NCI-H2171 treated with DMSO at 0.1 percent for 48 hours (cell line): ENCODE data around the gene RSPH6A.

Experiments used
- DNase-seq: peaks from one replicate; lab custom pipeline; 2025; lab: John Stamatoyannopoulos, UW

The RSPH6A gene

DNA sequence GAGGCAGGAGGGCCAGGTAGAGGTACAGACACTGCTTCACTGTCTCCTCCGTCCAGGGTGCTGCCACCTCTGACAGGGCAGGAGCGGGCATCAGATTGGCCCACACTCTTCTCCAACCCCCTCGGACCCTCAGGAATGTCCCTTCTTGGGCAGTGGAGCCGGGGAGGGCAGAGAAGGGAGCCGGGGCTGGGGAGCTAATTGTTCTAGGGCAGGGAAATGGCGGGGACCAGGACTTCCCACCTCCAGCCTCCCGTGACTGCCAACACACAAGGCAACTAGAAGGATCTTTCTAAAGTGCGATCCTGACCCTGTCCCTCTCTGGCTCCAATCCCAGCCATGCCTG lies 10.1 kb upstream of the RSPH6A start:
- DNase-seq: no peak

DNA sequence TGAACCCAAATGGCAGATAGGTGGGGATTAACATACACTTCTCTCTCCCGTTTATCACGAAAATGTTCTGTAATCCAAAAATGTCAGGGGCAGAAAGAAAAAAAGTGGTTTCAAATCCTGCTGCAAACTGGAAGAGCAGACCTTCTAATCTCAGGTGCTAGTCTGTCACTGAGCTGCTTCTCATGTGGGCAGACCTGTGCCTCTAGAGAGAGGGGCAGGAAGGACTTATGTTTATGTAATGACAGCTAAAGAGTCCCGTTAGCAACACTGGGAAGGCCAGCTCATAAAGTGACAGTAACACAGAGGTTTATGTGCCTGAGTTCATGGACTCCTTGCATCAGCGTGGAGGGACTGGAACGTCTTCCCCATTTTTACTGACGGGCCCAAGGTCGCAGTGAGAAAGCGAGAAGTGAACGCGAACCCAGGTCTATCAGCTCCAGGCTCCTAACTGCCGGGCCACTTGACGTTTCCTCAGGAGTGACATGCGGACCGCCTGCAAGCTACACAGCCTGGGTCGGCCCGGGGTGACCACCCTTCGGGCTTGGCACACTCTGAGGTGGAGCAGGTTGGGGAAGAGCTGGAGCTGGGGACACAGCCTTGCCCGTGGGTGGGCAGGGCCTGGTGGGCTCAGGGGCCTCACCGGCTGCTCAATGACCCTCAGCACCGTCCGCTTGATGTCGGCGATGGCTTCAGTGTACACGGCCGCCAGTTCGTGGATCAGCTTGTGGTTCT lies 9.6 kb upstream of the RSPH6A start:
- DNase-seq: no peak

DNA sequence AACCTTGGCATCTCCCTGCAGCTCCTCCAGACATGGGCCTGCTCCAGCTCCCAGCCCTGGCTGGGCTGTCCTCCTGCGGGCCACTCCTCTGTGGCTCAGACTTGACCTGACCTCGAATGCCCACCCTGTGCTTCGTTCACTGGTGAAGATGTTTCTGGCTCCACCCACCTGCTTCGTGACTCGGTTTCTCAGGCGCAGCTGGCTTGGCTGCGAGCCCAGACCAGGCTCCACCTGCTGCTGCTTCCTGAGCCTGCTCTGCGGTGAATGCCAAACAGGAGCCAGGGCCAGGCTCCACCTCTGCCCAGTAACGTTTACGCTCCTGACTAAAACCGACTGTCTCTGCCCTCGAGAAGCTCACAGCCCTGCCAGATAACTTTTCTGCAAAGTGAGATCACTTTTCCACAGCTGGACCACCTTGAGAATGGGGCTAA lies 8.9 kb upstream of the RSPH6A start:
- peak; percentile 85 for DNase-seq

DNA sequence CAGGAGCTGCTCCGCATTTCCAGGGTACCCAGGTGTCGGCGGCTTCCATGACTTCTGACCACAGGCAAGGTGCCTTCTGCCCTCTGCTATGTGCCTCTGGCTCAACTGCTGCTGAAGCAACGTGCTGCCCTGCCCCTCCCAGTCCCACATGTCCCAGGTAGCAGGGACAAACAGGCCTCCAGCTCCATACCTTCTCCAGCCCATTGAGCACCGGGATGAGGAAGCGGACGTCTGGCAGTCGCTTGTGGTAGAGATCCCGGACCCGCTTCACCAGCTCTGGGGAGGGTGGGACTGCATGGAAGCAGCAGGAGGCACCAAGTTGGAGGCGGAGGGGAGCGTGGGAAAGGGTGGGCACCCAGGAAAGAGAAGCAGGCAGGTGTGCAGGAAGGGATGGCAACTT lies 8.1 kb upstream of the RSPH6A start:
- no peak for DNase-seq

DNA sequence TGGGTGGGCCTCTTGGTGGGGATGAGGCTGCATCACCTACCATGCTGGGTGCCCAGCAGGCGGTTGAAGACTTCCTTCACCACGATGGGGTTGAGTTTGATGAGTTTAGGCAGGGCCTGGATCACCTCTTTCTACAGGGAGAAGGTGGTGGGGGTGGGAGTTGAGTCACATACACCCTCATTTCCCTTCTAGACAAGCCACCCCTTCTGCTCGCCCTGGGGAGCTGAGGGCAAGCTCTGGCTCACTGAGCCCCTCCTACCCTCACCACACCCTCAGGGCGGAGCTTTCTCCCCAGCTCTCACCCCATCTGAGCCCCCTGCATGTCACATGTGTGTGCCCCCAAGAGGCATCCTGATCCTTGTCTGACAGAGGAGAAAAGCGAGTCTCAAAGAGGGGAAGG lies 7.6 kb upstream of the RSPH6A start:
- DNase-seq: peak; percentile 13

DNA sequence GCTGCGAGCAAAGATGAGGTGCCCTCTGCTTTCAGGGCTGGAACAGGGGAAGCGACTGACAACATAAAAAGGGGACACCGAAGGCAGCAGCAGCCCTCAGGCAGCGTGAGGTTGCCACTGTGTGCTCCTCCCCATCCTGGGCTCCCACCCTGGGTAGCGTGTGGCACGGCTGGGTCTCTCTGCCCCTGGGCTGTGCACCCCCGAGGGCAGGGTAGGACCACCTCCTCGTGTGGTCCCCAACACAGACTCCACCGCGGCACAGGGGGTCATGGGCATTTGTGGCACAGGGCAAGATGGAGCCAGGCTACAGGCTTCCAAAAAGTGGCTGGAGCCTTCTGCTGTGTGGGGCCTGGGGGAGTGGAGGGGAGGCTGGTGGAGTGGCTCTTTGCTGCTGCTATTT lies 6.5 kb upstream of the RSPH6A start:
- DNase-seq: no peak

DNA sequence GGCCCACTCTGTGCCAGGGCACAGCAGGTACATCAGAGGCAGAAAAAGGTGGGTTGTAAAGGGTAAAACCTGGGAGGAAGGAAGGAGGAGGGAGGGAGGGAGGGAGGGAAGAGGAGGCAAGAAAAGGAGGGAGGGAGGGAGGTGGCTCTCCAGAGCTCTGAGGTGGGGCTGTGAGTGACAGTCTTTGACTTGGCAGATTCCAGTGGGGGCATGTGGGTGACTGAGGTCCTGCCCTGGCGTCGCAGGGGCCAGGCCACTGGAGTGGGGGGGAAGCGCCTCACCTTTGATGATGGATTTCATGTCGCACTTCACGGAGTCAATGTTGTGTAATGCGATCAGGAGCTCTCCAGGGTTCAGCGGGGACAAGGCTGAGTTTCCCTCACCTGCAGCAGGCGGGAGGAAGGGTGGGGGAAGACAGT lies 6.0 kb upstream of the RSPH6A start:
- no peak for DNase-seq

DNA sequence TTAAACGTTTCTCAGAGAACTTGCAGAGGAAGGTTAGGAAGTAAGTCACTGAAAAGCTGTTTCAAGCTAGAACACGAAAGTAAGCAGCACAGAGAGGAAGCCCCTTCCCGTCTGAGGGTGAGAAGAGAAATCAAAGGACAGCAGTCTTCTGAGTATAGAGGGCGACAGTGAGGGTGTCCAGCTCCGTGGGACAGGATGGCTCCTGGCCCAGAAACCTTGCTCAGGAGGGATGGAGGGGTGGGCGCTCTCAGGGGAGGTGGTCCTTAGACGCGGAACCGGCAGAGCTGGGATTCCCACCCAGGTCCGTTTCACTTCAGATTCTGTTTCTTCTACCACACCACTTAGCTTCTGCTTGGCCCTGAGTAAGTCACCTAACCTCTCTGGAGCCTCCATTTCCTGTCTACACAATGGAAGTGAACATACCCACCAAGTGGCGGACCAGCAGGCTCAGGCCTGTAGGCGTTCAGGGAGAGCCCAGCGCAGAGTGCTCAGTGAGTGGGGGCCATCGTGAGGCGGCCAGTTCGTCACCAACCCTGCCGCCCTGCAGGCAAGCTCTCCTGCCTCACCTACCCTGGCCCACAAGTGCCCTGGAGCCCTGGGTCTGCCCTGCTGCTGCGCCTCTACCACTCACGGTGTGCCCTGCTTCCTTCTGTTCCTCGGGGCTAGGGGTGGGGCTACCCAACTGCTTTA lies 5.5 kb upstream of the RSPH6A start:
- DNase-seq: no peak

DNA sequence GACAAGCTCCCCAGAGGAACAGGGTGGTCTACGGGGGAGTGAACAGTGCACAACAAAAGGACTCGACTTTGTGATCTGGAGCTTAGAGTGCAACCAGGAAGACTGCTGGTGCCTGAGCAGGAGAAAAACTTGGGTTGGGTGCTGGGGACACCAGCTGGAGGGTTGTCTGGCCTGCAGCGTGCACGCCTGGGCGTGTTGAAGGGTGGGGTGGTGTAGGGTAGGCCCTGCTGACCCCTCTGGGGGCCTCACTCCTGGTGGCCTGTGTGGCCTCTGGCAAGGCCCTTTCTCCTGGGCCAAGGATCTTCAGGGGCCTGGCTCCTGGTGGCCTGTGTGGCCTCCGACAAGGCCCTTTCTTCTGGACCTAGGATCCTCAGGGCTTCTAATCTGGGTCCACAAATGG lies 4.7 kb upstream of the RSPH6A start:
- DNase-seq: no peak

DNA sequence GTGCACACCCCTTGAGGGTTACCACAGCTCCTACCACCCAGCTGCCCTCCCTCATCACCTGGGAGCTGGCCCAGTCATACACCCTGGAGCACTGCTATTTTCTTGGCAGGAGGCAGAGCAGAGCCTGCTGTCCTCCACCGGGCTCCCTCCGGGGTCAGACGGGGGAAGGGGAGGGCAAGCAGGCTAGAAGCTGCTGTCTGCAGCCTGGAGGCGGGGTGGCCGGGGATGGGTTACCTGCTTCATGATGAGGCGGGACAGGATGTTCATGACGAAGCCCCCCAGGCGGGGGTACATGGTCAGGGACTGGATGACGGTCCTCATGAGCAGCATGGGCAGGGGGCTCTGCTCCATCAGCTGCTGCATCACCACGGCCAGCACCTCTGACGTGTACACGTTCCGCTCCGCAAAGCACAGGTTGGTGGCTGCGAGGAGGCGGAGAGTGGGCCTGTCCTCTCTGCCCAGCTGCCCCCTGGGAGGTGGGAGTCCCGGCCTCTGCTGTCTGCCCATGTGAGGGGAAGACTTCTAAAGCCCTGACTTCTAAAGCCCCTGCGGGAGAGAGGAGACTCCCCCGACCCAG lies 2.7 kb upstream of the RSPH6A start:
- no peak for DNase-seq

DNA sequence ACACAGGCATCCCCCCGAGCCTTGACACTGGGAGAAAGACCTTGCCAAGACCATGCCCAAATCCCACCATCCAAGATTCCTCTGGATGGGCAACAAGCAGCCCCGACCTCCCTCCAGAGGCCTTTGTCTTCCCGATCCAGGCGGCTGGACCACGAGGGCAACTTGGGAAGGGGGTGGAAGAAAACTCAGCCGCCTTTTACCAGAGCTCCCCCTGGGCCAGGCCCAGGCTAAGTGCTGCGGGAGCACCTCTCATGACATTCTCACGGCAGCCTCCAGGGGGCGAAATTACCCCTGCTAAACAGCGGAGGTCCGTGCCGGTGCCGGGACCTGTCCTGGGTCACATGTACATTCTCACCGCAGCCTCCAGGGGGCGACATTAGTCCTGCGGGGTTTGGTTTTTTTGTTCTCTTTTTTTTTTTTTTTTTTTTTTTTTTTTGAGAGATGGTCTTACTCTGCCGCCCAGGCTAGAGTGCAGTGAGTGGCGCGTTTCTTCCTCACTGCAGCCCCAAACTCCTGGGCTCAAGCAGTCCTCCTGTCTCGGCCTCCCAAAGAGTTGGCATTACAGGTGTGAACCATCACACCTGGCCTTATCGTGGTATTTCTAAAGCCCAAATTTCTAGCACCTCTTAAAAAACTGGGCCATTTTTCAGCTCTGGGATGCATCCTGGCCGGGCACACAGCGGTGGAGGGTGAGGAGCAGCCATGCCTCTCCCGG lies 2.1 kb upstream of the RSPH6A start:
- DNase-seq: peak; percentile 94

DNA sequence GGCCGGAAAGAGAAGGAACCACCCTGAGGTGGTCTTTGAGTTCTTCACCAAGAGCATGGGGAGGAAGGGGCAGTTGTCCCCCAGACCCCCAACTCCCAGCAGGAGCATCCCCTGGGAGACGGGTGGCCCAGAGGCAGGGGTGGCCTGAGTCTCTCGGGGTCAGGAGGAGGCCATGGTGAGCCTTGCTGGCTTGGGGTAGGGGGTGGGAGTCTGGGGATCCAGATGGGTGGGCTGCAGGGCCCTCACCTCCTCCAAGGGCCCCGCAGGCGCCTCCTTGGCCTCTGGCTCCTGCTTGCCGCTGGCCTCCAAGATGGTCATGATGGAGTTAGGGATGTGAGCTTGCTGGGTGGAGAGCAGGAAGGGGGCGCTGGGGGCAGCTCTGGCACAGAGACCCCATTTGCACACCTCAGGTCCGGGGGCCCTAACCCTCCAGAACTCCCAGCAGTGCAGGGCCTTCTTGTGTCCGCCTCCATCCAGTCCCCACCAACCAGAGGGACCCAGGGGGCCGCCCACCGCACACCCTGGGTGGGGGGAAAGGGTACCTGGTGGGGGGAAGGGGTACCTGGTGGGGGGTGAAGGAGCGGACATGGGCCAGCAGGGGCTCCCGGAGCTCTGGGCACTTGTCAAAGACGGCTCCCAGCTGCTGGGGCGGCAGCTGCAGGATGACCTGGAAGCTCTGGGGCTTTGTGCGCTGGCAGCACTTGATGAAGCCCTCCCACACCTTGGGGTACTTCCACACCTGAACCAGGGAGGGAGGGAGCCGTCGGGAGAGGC lies 1.3 kb upstream of the RSPH6A start:
- DNase-seq: no peak

DNA sequence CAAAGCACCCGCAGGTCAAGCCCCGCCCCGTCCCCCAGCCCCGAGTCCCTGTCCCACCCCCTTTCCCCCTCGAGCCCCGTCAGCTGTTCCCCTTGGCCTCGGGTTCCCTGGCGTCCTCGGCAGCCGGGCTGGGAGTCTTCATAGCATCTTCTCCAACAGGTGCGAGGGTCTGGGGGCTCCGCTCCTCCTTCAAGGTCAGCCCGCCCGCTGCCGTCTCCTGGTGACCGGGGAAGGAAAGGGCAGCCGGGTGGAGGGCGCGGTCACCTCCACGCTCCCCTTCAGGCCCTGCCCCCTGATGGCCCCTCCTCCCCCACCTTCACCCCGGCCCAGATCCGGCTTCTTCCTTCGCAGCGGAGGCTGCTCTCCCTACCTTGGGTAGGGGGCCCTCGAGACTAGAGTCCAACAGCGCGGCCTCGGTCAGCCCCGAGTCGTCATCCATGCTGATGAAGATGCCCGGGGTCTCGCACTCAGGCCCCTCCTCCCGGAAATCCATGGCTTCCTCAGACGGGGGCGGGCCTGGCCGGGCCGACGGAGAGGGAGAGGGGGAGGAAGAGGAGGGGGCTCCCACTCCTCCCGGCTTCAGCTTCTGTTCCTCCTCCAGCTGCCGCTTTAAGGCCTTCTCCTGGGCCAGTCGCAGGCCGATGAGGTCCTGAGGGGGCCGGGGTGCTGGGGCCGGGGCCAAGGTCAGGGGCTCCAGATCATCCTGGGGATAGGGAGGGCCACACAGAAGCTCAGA lies 541 bp upstream of the RSPH6A start:
- no peak for DNase-seq

DNA sequence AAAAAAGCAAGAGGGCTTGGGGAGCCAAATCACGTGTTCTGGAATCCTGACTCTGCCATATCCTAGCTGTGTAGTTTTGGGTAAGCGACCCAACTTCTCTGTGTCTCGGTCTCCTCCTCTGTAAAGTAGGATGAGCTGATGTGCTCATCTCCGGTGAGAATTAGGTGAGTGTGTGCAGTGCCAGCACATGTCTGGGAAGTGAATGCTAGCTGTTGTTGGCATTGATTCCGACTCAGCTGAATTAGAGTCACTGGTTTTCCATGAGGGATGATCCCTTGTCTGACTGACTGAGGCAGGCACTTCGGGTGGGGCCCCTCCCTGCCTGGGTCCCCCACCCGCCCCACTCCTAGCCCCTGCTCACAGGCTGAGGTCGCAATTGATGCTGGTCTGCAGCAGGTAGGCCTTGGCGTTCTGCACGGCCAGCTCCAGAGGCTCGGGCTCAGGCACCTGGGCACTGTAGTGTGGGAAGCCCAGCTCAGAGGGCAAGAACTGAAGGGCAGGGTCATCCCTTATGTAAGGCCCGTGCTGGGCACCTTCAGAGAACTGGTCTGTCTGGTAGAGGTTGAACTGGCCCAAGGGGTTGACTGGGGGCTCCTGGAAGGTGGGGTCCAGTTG lies 835 bp downstream of the RSPH6A start:
- DNase-seq: no peak

DNA sequence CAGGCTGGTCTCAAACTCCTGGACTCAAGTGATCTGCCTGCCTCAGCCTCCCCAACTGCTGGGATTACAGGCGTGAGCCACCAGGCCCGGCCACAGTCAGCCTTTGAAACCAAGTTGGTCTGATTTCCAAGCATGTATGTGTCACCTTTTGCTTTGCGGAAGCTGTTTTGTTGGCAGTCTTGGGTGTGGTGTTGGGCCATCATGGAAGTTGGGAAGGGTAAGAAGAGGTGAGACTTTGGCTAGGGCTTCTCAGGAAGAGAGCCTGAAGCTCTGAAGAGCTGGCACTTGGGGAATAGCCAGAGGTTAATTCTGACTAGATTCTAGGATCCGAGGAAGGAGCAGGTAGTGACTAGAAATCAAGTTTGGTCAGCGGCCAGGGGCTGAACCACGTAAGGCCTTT lies 2.8 kb downstream of the RSPH6A start:
- no peak for DNase-seq

DNA sequence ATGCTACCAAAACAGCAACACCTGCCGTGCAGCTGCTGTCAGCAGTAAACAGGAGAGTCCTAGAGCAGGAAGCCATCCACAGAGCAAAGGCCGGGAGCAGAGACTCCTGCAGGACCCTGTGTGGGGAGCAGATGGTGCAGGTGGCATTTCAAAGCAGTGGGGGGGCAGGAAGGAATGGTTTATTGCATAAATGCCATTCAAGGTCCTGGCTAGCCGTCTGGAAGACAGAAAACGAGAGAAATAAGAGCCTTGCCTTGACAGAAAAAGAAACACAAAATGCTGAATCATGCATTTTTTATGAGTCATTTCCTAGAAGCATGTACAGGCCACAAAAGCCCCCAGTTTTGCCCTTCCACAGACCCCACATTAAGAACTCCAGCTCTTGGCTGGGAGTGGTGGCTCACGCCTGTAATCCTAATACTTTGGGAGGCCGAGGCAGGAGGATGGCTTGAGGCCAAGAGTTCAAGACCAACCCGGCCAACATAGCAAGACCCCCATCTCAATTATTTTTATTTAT lies 5.4 kb downstream of the RSPH6A start:
- DNase-seq: peak; percentile 97

DNA sequence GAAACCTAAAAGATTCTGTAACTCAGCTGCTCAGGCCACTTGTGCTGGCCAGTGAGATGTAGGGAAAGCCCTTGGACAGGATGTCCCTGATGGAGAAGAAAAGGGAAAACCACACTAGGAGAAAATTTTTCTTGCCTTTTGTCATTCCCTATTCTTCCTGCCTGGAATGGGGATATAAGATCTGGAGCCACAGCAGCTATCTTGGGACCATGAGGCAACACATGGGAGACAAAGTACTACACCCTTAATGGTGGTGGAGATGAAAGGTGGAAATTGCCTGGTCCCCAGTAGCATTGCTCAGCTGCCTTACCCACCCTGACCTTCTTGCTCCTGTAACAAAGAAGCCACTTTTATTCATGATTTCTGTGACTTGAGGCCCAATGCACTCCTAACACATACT lies 9.4 kb downstream of the RSPH6A start:
- no peak for DNase-seq

DNA sequence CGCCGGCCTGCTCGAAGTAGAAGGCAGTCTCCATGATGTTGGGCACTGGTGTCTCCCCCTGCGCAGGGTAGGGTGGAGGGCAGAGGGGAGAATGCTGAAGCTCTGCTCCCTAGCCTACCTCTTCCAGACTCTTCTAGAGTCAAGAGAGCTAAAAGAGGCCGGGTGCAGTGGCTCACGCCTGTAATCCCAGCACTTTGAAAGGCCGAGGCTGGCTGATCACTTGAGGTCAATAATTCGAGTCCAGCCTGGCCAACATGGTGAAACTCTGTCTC lies 10.2 kb downstream of the RSPH6A start:
- no peak for DNase-seq

DNA sequence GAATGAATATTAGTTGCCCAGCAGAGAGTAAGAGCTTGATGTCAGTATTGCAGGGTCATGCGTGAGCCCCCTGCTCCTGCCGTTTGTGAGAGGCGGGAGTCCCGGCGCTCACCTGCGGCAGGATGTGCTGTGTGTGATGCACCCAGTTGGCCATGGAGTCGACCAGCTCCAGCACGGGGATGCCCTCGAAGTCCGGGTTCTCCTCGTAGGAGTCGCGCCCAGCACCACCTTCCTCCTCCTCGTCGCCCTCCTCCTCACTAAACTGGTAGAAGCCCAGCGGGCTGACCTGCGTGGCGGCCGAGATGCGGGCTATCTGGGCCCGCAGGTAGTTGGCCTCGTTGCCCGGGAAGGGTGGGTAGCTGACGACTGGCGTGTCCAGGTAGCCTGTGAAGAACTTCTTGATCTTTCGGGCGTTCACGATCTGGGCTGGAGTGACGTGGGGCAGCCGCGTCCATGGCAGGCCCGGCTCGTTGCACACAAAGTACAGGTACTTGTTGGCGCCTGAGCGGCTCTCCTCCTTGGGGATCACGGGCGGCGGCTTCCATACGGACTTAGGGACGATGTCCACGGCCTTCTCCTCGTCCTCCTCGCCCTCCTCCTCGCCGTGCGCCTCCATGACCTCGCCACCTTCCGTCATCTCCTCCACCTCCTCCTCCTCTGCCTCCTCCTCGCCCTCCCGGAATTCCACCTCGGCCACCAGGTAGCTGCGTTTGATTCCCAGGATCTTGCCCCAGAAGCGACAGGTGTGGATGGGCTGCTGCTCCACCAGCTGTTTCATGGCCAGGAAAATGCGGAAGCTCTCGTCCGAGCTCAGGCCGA lies 10.8 kb downstream of the RSPH6A start:
- no peak for DNase-seq

DNA sequence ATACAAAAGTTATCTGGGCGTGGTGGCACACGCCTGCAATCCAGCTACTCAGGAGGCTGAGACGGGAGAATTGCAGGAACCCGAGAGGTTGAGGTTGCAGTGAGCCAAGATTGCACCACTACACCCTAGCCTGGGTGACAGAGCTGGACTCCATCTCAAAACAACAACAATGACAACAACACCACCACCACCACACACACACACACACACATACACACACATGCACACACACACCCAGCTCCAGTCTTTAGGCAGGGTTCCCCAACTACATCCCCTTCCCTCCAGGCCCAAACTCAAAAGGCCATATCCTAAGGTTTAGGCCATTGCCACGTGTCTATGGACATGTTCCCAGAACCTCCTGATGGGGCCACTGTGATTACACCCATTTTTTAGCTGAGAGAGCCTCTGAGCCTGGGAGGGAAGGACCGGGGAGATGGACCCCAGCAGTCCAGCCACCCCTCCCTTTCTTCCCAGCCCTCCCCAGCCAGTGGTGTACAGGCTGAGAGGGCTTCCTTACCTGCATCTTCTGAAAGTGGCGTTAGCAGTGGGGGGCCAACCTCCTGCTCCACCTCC lies 13.4 kb downstream of the RSPH6A start:
- no peak for DNase-seq
